HepG2 (cell line): Measurements from ENCODE around the gene QKI. TPM values are rescaled to one million over a fixed set of nuclear protein-coding genes. Genes with fewer than 3 reads are reported as not detected.

Source experiments
- ATAC-seq: fragments of 200-7000 bp; cut with Tn5 transposase; 3 replicates; pipeline ENCODE4 v1.9.1; 2020; ENCODE audit warnings: mild to moderate bottlenecking, moderate library complexity
- BruUV-seq: library from RNA; stranded (reverse); fragments of 400-500 nt; replicated peaks from 2 replicates; lab custom pipeline; 2021; lab: Mats Ljungman, UMichigan
- CTCF ChIA-PET: fragments of 300-600 bp; formaldehyde crosslinking; extraction: SDS; loops from one replicate; lab custom pipeline; 2021; ENCODE audit warnings: low total read pairs, inconsistent platforms, low intra/inter-chr PET ratio; lab: Yijun Ruan, JAX
- POLR2A ChIA-PET: fragments of 350-600 bp; sonication (Branson Sonifier 250); formaldehyde crosslinking; loops from one replicate; lab custom pipeline; 2020; ENCODE audit warnings: antibody characterized with exemption, inconsistent platforms; lab: Yijun Ruan, JAX
- DNase-seq: peaks from one replicate; pipeline ENCODE4 v3.0.0-alpha.2; 2015; ENCODE audit warnings: low spot score
- FAIRE-seq: peaks from 3 replicates; lab custom pipeline; 2011; peaks lifted over from hg19 to GRCh38; lab: Jason Lieb, UNC
- H2AFZ ChIP-seq: one replicate; pipeline ENCODE4 v1.6.1; 2011; ENCODE audit warnings: low read length, inconsistent platforms
- H3K27ac ChIP-seq: fragments of 300-600 bp; 3 replicates; pipeline ENCODE4 v1.8.0; 2011; ENCODE audit warnings: mixed run types, mild to moderate bottlenecking, mixed read lengths, low read length, inconsistent platforms; ENCODE audit not compliant: insufficient read depth; ENCODE audit errors: extremely low read length
- H3K27me3 ChIP-seq, 2 experiments: fragments of 200-600 bp in 1 of 2; 2 replicates in 1 of 2; 3 replicates in 1 of 2; pipeline versions ENCODE4 v1.6.0 to v1.8.0; 2011; ENCODE audit warnings: low read length in 2 of 2, mild to moderate bottlenecking in 2 of 2, moderate library complexity in 2 of 2, inconsistent platforms in 1 of 2; ENCODE audit not compliant: insufficient read depth in 2 of 2, control insufficient read depth in 1 of 2
- H3K36me3 ChIP-seq, 2 experiments: fragments of 200-600 bp in 1 of 2; replicated peaks in 1 of 2; 2 replicates in 1 of 2; 3 replicates in 1 of 2; pipeline versions ENCODE4 v1.5.1 to v1.8.0; 2011; ENCODE audit warnings: low read length in 2 of 2, inconsistent platforms in 1 of 2; ENCODE audit not compliant: insufficient read depth in 2 of 2, control insufficient read depth in 1 of 2
- H3K4me1 ChIP-seq: 2 replicates; pipeline ENCODE4 v1.5.1; 2012; ENCODE audit warnings: low read length, inconsistent platforms; ENCODE audit not compliant: insufficient read depth
- H3K4me2 ChIP-seq: 2 replicates; pipeline ENCODE4 v1.6.0; 2011; ENCODE audit warnings: low read depth, low read length, inconsistent platforms
- H3K4me3 ChIP-seq, 3 experiments: fragments of 200-600 bp in 1 of 3; sonication (generic), shearing (Covaris generic) in 1 of 3; replicated peaks in 1 of 3; 2 replicates each; pipeline ENCODE4 v1.5.1; 2011 to 2016; ENCODE audit warnings: low read length in 3 of 3, inconsistent platforms in 2 of 3, low read depth in 2 of 3, mild to moderate bottlenecking in 2 of 3, control low read depth in 1 of 3, mixed read lengths in 1 of 3; ENCODE audit not compliant: insufficient read depth in 1 of 3
- H3K79me2 ChIP-seq: one replicate; pipeline ENCODE4 v1.6.1; 2011; ENCODE audit warnings: low read length, inconsistent platforms; ENCODE audit not compliant: insufficient read depth
- H3K9ac ChIP-seq: 2 replicates; pipeline ENCODE4 v1.6.0; 2011; ENCODE audit warnings: mild to moderate bottlenecking, low read depth, low read length, inconsistent platforms; ENCODE audit not compliant: insufficient read depth
- H3K9me3 ChIP-seq: 2 replicates; pipeline ENCODE4 v1.5.1; 2012; ENCODE audit warnings: mild to moderate bottlenecking, low read length
- H4K20me1 ChIP-seq: 2 replicates; pipeline ENCODE4 v1.6.0; 2011; ENCODE audit warnings: inconsistent platforms, mild to moderate bottlenecking, low read length, moderate library complexity; ENCODE audit not compliant: insufficient read depth
- CEBPB ChIP-seq: IDR thresholded peaks from 2 replicates; pipeline ENCODE4 v1.6.1; 2011; ENCODE audit warnings: low read depth, low read length, improper control_type of control experiment, borderline replicate concordance
- DBP ChIP-seq: sonication (generic); formaldehyde crosslinking; IDR thresholded peaks from 2 replicates; pipeline ENCODE4 v1.4.0; 2020; ENCODE audit warnings: missing genetic modification reagents; ENCODE audit errors: not compliant biosample characterization
- ELK4 ChIP-seq: sonication (generic); formaldehyde crosslinking; IDR thresholded peaks from 2 replicates; pipeline ENCODE4 v1.9.0; 2021; ENCODE audit warnings: missing genetic modification reagents, borderline replicate concordance
- HNF4A ChIP-seq: sonication (generic); formaldehyde crosslinking; IDR thresholded peaks from 2 replicates; pipeline ENCODE4 v1.4.0; 2020; ENCODE audit warnings: missing genetic modification reagents
- HOXA7 ChIP-seq: sonication (generic); formaldehyde crosslinking; IDR thresholded peaks from 2 replicates; pipeline ENCODE4 v1.8.1; 2022; ENCODE audit warnings: mild to moderate bottlenecking, missing genetic modification reagents, moderate library complexity
- KDM1A ChIP-seq: IDR thresholded peaks from 2 replicates; pipeline ENCODE4 v1.6.1; 2016; ENCODE audit warnings: missing compliant biosample characterization
- MIER2 ChIP-seq: IDR thresholded peaks from 2 replicates; pipeline ENCODE4 v1.6.1; 2016; ENCODE audit warnings: missing biosample characterization, missing genetic modification reagents
- SAP130 ChIP-seq: IDR thresholded peaks from 2 replicates; pipeline ENCODE4 v1.6.1; 2016; ENCODE audit warnings: low read depth
- ZMYM3 ChIP-seq: sonication (generic); formaldehyde crosslinking; IDR thresholded peaks from 2 replicates; pipeline ENCODE4 v1.5.1; 2020; ENCODE audit warnings: mild to moderate bottlenecking, missing genetic modification reagents
- ZMYM4 ChIP-seq: sonication (generic); formaldehyde crosslinking; IDR thresholded peaks from 2 replicates; pipeline ENCODE4 v1.8.1; 2023; ENCODE audit warnings: mild to moderate bottlenecking, missing genetic modification reagents
- ZNF337 ChIP-seq: sonication (generic); formaldehyde crosslinking; IDR thresholded peaks from 2 replicates; pipeline ENCODE4 v1.5.1; 2020; ENCODE audit warnings: missing genetic modification reagents, low read depth, mild to moderate bottlenecking, borderline replicate concordance
- ZNF460 ChIP-seq: sonication (generic); formaldehyde crosslinking; IDR thresholded peaks from 2 replicates; pipeline ENCODE4 v1.5.1; 2020; ENCODE audit warnings: missing genetic modification reagents, mild to moderate bottlenecking, borderline replicate concordance
- ZNF552 ChIP-seq: sonication (generic); formaldehyde crosslinking; IDR thresholded peaks from 2 replicates; pipeline ENCODE4 v1.9.0; 2022; ENCODE audit warnings: missing genetic modification reagents, mild to moderate bottlenecking, borderline replicate concordance
- ZNF614 ChIP-seq: IDR thresholded peaks from 2 replicates; pipeline ENCODE4 v1.6.1; 2018; ENCODE audit warnings: missing biosample characterization, missing genetic modification reagents, inconsistent platforms, borderline replicate concordance
- ZNF629 ChIP-seq: sonication (generic); formaldehyde crosslinking; conservative IDR thresholded peaks from 2 replicates; pipeline ENCODE4 v1.5.0; 2020; ENCODE audit warnings: missing genetic modification reagents
- ZNF639 ChIP-seq: conservative IDR thresholded peaks from 2 replicates; pipeline ENCODE4 v1.6.1; 2018; ENCODE audit warnings: missing genetic modification reagents
- ZNF749 ChIP-seq: sonication (generic); formaldehyde crosslinking; IDR thresholded peaks from 2 replicates; pipeline ENCODE4 v1.8.0; 2022; ENCODE audit warnings: mild to moderate bottlenecking, missing genetic modification reagents, moderate library complexity, borderline replicate concordance
- ZNF83 ChIP-seq: sonication (generic); formaldehyde crosslinking; IDR thresholded peaks from 2 replicates; pipeline ENCODE4 v1.4.0; 2020; ENCODE audit warnings: missing genetic modification reagents, mild to moderate bottlenecking, borderline replicate concordance
- WGBS: methylation state at CpG from one replicate; pipeline ENCODE4 v1.1.6; 2017; ENCODE audit warnings: low lambda C conversion rate; 5-methylcytosine and 5-hydroxymethylcytosine counted together
- in situ Hi-C: cut with HindIII; loops from 2 replicates; pipeline ENCODE4 v1.10.0; 2017; ENCODE audit warnings: low pct_unique_long_range_greater_than_20kb; ENCODE audit not compliant: extremely low pct_ligation_motif_present
- intact Hi-C: fragments of 100-400 bp; cut with micrococcal nuclease; formaldehyde crosslinking; loops from one replicate; pipeline ENCODE4 v1.10.0; 2022; ENCODE audit not compliant: unreplicated experiment
- polyA plus RNA-seq, 8 experiments: library from polyadenylated mRNA; depleted of rRNA in 3 of 8; stranded (reverse) in 7 of 8; unstranded in 1 of 8; fragments of >200 nt; fragmentation: Illumina TruSeq in 4 of 8; extraction: Trizol in 4 of 8; gene quantifications; 2 replicates each; pipeline versions ENCODE4 v1.2.1 to v1.2.3, GENCODE V29; 2011 to 2016; ENCODE audit warnings: low read depth in 4 of 8, missing spikeins in 1 of 8, mixed read lengths in 1 of 8; ENCODE audit not compliant: insufficient read depth in 1 of 8
- total RNA-seq, 5 experiments: library from RNA; depleted of rRNA; stranded (reverse); fragments of >200 nt; fragmentation: Illumina TruSeq; extraction: Trizol; gene quantifications; 2 replicates each; pipeline ENCODE4 v1.2.3, GENCODE V29; 2016; ENCODE audit warnings: low read depth in 1 of 5

Gene QKI
- total and polyA plus RNA-seq, 2 of the 13 experiments (the other 11 are each of a cell fraction or from before 2014, with no cell fraction given), result 136 to 137 TPM

- TF ChIP-seq ZNF749 (CRISPR knock-in tag), result no peak
- no peak for TF ChIP-seq DBP (CRISPR knock-in tag)
- TF ChIP-seq ZNF552 (CRISPR knock-in tag), result no peak
- TF ChIP-seq ZNF460 (CRISPR knock-in tag), result no peak
- no peak for TF ChIP-seq HOXA7
- no peak for TF ChIP-seq ZMYM4 (CRISPR knock-in tag)
- TF ChIP-seq ZNF83, result no peak
- no peak for TF ChIP-seq ZNF639 (CRISPR knock-in tag)
- TF ChIP-seq ZNF337 (CRISPR knock-in tag), result no peak
These were observed 27.8 kb downstream of the QKI start (continued) for GRCh38 chr6:163442336-163442735.

- no peaks in the 10 kb centered on the region; a peak in 1 of 5 replicates for H3K36me3 ChIP-seq
- no peak overlapping the region for H3K9ac ChIP-seq
- WGBS, result 81% methylated on average over 2 of the region's 2 CpGs
- H2AFZ ChIP-seq, result no peak overlapping the region
- no TSS peak for BruUV-seq
- ChIA-PET POLR2A (no interaction called here), CTCF (no interaction called here)
- FAIRE-seq (peak; percentile 18), DNase-seq (peak; percentile 20), ATAC-seq (peak; percentile 90)
- peaks cover 98% of the 10 kb centered on the region for H3K79me2 ChIP-seq
- H4K20me1 ChIP-seq, result peaks cover 63% of the 10 kb centered on the region
- H3K4me3 ChIP-seq, result no peak overlapping the region
- TF ChIP-seq ZNF629 (CRISPR knock-in tag) (peak; percentile 87), HNF4A (CRISPR knock-in tag) (peak; percentile 37), SAP130 (CRISPR knock-in tag) (0 out of 2 replicates have a peak, but pooled peaks have one; percentile 21), KDM1A (0 out of 2 replicates have a peak, but pooled peaks have one; percentile 36), ZMYM3 (CRISPR knock-in tag) (peak; percentile 69), CEBPB (0 out of 2 replicates have a peak, but pooled peaks have one; percentile 0), ELK4 (CRISPR knock-in tag) (no peak), MIER2 (CRISPR knock-in tag) (no peak), ZNF614 (0 out of 2 replicates have a peak, but pooled peaks have one; percentile 30)
- no peaks in the 10 kb centered on the region for H3K27me3 ChIP-seq
- H3K4me2 ChIP-seq, result peak overlapping the region; percentile 38; the same call in 1 of the 2 replicates
- no peaks in the 10 kb centered on the region for H3K9me3 ChIP-seq
- H3K4me1 ChIP-seq, result peaks cover 71% of the 10 kb centered on the region
- H3K27ac ChIP-seq, result peak overlapping the region; percentile 6
- intact Hi-C loops, result no loop called here
- in situ Hi-C loops, result no loop called here
These were observed 29.6 kb downstream of the QKI start for GRCh38 chr6:163444077-163444476.
